Aorta (tissue), 5 donors: Measurements from ENCODE around the gene NFKB1. TPM values are rescaled to one million over a fixed set of nuclear protein-coding genes. Genes with fewer than 3 reads are reported as not detected.

Experiments used
- ATAC-seq: fragments of 200-7000 bp; cut with Tn5 transposase; one replicate; pipeline ENCODE4 v1.9.1; 2022; ENCODE audit warnings: moderate library complexity; ENCODE audit not compliant: low FRiP score
- DNase-seq, 2 donors: peaks; one replicate each; pipeline ENCODE4 v3.0.0-alpha.2; 2020
- H3K27ac ChIP-seq, 2 donors: one replicate each; pipeline ENCODE4 v1.5.1; 2013; ENCODE audit warnings: low read length in 2 of 2, mild to moderate bottlenecking in 2 of 2, moderate library complexity in 2 of 2, control low read depth in 1 of 2, inconsistent platforms in 1 of 2, low read depth in 1 of 2
- H3K27me3 ChIP-seq, 2 donors: one replicate each; pipeline ENCODE4 v1.6.1; 2013; ENCODE audit warnings: control low read depth in 1 of 2, low read length in 1 of 2, mild to moderate bottlenecking in 1 of 2, moderate library complexity in 1 of 2; ENCODE audit not compliant: insufficient read depth in 2 of 2, control insufficient read depth in 1 of 2
- H3K36me3 ChIP-seq, 2 donors: one replicate each; pipeline ENCODE4 v1.6.1; 2013; ENCODE audit warnings: control low read depth in 1 of 2, low read length in 1 of 2, mild to moderate bottlenecking in 1 of 2; ENCODE audit not compliant: insufficient read depth in 2 of 2, control insufficient read depth in 1 of 2
- H3K4me1 ChIP-seq, 2 donors: one replicate each; pipeline ENCODE4 v1.6.1; 2013; ENCODE audit warnings: low read length in 2 of 2, control low read depth in 1 of 2, mild to moderate bottlenecking in 1 of 2, moderate library complexity in 1 of 2; ENCODE audit not compliant: insufficient read depth in 2 of 2, control insufficient read depth in 1 of 2
- H3K4me3 ChIP-seq, 2 donors: one replicate each; pipeline ENCODE4 v1.5.1; 2013; ENCODE audit warnings: low read length in 2 of 2, control low read depth in 1 of 2, mild to moderate bottlenecking in 1 of 2
- H3K9me3 ChIP-seq: one replicate; pipeline ENCODE4 v1.6.1; 2013; ENCODE audit warnings: mild to moderate bottlenecking, low read length; ENCODE audit not compliant: control insufficient read depth
- WGBS, 2 donors: extraction: QIAGEN DNeasy Blood & Tissue Kit; methylation state at CpG; one replicate each; pipeline ENCODE4 v1.1.7; 2013; 5-methylcytosine and 5-hydroxymethylcytosine counted together
- intact Hi-C, 2 donors: fragments of 100-400 bp; cut with DNase I; formaldehyde crosslinking; loops; one replicate each; pipeline versions ENCODE4 v1.14.2 to v1.15.0; 2022
- polyA plus RNA-seq, 2 donors: library from polyadenylated mRNA; stranded (reverse); fragments of 200-250 nt; gene quantifications; one replicate each; pipeline ENCODE4 v1.2.3, GENCODE V29; 2013
- total RNA-seq, 2 donors: library from RNA; stranded (reverse); fragmentation: NEBNext Ultra II Directional; extraction: Animal tissue kit (Norgen Biotek cat#: 25700); gene quantifications; one replicate each; pipeline ENCODE4 v1.2.1, GENCODE V29; 2021
- donor health status: healthy with polysubstance abuse.
- donor health status: Bipolar disorder and iron deficiency.
- donor health status: DM: no; HTN: no; CAD: no.
- donor health status: DM: no; HTN: no; CAD: no.
- donor health status: DM: yes; HTN: yes; CAD: no.

The NFKB1 gene
- total and polyA plus RNA-seq, 4 donors, result 10.9 to 48.4 (median 26.0) TPM

- no peaks in the 10 kb centered on the region for H3K27me3 ChIP-seq
- no peaks in the 10 kb centered on the region for H3K4me1 ChIP-seq
- 96% methylated on average over 2 of the region's 2 CpGs for WGBS, 2 donors
- no peak for ATAC-seq
- H3K9me3 ChIP-seq, result no peaks in the 10 kb centered on the region
- DNase-seq, result no peak
- H3K36me3 ChIP-seq, result peaks cover 8 to 10% of the 10 kb centered on the region in 2 donors
- no peak overlapping the region for H3K27ac ChIP-seq
- intact Hi-C loops, result no loop called here
- H3K4me3 ChIP-seq, result no peak overlapping the region
Measured at GRCh38 chr4:102585329-102585728, 84.2 kb downstream of the NFKB1 start.

- Histone ChIP-seq H3K27me3 (no peaks in the 10 kb centered on the region), H3K4me3 (no peak overlapping the region), H3K36me3 (peaks cover 8 to 10% of the 10 kb centered on the region in 2 donors), H3K4me1 (no peaks in the 10 kb centered on the region), H3K9me3 (no peaks in the 10 kb centered on the region), H3K27ac (no peak overlapping the region)
- DNase-seq (no peak), ATAC-seq (no peak)
- 91 to 93% methylated on average over 4 of the region's 4 CpGs for WGBS, 2 donors
- intact Hi-C loops, result no loop called here
Measured at GRCh38 chr4:102586002-102586643, 85.0 kb downstream of the NFKB1 start.

- H3K9me3 ChIP-seq, result no peaks in the 10 kb centered on the region
- H3K27ac ChIP-seq, result no peak overlapping the region
- H3K4me3 ChIP-seq, result no peak overlapping the region
- no peaks in the 10 kb centered on the region for H3K4me1 ChIP-seq
- H3K27me3 ChIP-seq, result no peaks in the 10 kb centered on the region
- no peak for ATAC-seq
- 90 to 91% methylated on average over 4 of the region's 4 CpGs for WGBS, 2 donors
- H3K36me3 ChIP-seq, result peaks cover 8 to 10% of the 10 kb centered on the region in 2 donors
- intact Hi-C loops, result no loop called here
- no peak for DNase-seq
Measured at GRCh38 chr4:102586644-102587021, 85.5 kb downstream of the NFKB1 start.

- intact Hi-C loops, result no loop called here
- WGBS, 2 donors, result 58 to 60% methylated on average over 3 of the region's 3 CpGs
Measured at GRCh38 chr4:102589743-102590142, 88.6 kb downstream of the NFKB1 start.

GRCh38 chr4:102592256-102592655 lies 91.1 kb downstream of the NFKB1 start:
- ATAC-seq (no peak), DNase-seq (no peak)
- H3K27ac ChIP-seq, result no peak overlapping the region
- H3K9me3 ChIP-seq, result no peaks in the 10 kb centered on the region
- peaks cover 4 to 9% of the 10 kb centered on the region in 2 donors for H3K36me3 ChIP-seq
- no peak overlapping the region for H3K4me3 ChIP-seq
- intact Hi-C loops, result no loop called here
- no peaks in the 10 kb centered on the region for H3K27me3 ChIP-seq
- H3K4me1 ChIP-seq, result no peaks in the 10 kb centered on the region

More at GRCh38 chr4:102589743-102590142, 88.6 kb downstream of the NFKB1 start:
- Histone ChIP-seq H3K36me3 (peaks cover 8 to 10% of the 10 kb centered on the region in 2 donors), H3K4me3 (no peak overlapping the region), H3K9me3 (no peaks in the 10 kb centered on the region), H3K27ac (no peak overlapping the region), H3K27me3 (no peaks in the 10 kb centered on the region), H3K4me1 (no peaks in the 10 kb centered on the region)
- DNase-seq, result no peak
- no peak for ATAC-seq

GRCh38 chr4:102593147-102593546 lies 92.0 kb downstream of the NFKB1 start:
- intact Hi-C loops, result no loop called here
- WGBS, 2 donors, result 89 to 93% methylated on average over 7 of the region's 7 CpGs
- ATAC-seq, result no peak

GRCh38 chr4:102594000-102594399 lies 92.8 kb downstream of the NFKB1 start:
- intact Hi-C loops, result no loop called here

More at GRCh38 chr4:102593147-102593546, 92.0 kb downstream of the NFKB1 start:
- Histone ChIP-seq H3K4me3 (no peak overlapping the region), H3K36me3 (peaks cover 4 to 7% of the 10 kb centered on the region in 2 donors), H3K27me3 (no peaks in the 10 kb centered on the region), H3K9me3 (no peaks in the 10 kb centered on the region), H3K4me1 (no peaks in the 10 kb centered on the region), H3K27ac (no peak overlapping the region)
- DNase-seq, result no peak

GRCh38 chr4:102596532-102596931 lies 95.4 kb downstream of the NFKB1 start:
- H3K27me3 ChIP-seq, result no peaks in the 10 kb centered on the region
- H3K4me1 ChIP-seq, result no peaks in the 10 kb centered on the region
- H3K36me3 ChIP-seq, result peaks cover 9% of the 10 kb centered on the region in 2 donors
- no peak overlapping the region for H3K4me3 ChIP-seq
- H3K27ac ChIP-seq, result no peak overlapping the region
- intact Hi-C loops, result no loop called here
- DNase-seq, result no peak
- H3K9me3 ChIP-seq, result no peaks in the 10 kb centered on the region
- no peak for ATAC-seq
- 93 to 95% methylated on average over 4 of the region's 4 CpGs for WGBS, 2 donors

More at GRCh38 chr4:102594000-102594399, 92.8 kb downstream of the NFKB1 start:
- Histone ChIP-seq H3K4me3 (no peak overlapping the region), H3K27ac (no peak overlapping the region), H3K27me3 (no peaks in the 10 kb centered on the region), H3K36me3 (peaks cover 4 to 10% of the 10 kb centered on the region in 2 donors), H3K4me1 (no peaks in the 10 kb centered on the region), H3K9me3 (no peaks in the 10 kb centered on the region)
- WGBS, 2 donors, result 50 to 69% methylated on average over 2 of the region's 2 CpGs
- DNase-seq, result no peak
- no peak for ATAC-seq

- no peaks in the 10 kb centered on the region for H3K27me3 ChIP-seq
- peaks cover 11% of the 10 kb centered on the region in 2 donors for H3K36me3 ChIP-seq
- 93 to 98% methylated on average over 1 of the region's 1 CpG for whole genome bisulfite sequencing, 2 donors
- no peaks in the 10 kb centered on the region for H3K9me3 ChIP-seq
- DNase-seq (no peak), ATAC-seq (no peak)
- intact Hi-C loops, result no loop called here
- no peak overlapping the region for H3K27ac ChIP-seq
- H3K4me1 ChIP-seq, result no peaks in the 10 kb centered on the region
- no peak overlapping the region for H3K4me3 ChIP-seq
Measured at GRCh38 chr4:102598086-102598761, 97.1 kb downstream of the NFKB1 start.
